ENCODE measurements around the gene MASP1. TPM values are rescaled to one million over a fixed set of nuclear protein-coding genes. Genes with fewer than 3 reads are reported as not detected.

Gene MASP1
- total and polyA plus RNA-seq, 2 donors (not counting 1 experiment from before 2014, with no cell fraction given), result not detected

GRCh38 chr3:187296058-187296457 lies 4.5 kb upstream of the MASP1 start:
- H3K4me3 ChIP-seq (ENCODE audit: control extremely low read depth in 1 of 5, extremely low read depth in 1 of 5, insufficient read depth in 1 of 5, low read depth in 2 of 5, low read length in 4 of 5), result no peak overlapping the region
- DNase-seq, result no peak
- ChIA-PET CTCF (interaction anchor here (2.4 kb wide), 1 partner anchor 23 kb away, joined by 11 read pairs; no protein-coding TSS in a partner anchor), POLR2A (no interaction called here)
- 85% methylated on average over 1 of the region's 3 CpGs for WGBS (ENCODE audit: insufficient coverage)
- H3K27ac ChIP-seq (ENCODE audit: low read length in 2 of 2), result no peak overlapping the region
- intact Hi-C loops (cut with micrococcal nuclease), result no loop called here
- no peaks in the 10 kb centered on the region for H3K4me1 ChIP-seq (ENCODE audit: control insufficient read depth in 2 of 2, insufficient read depth in 2 of 2, low read length in 2 of 2)
- H3K4me1 Mint-ChIP-seq, result no peaks in the 10 kb centered on the region
- H3K27me3 Mint-ChIP-seq, result peaks cover 32% of the 10 kb centered on the region
- TF ChIP-seq CTCF (IDR thresholded peaks at IDR 0.05) (no peak), EZH2 (IDR thresholded peaks at IDR 0.05; ENCODE audit: borderline replicate concordance, insufficient read depth, low read depth, low read length, poor library complexity, severe bottlenecking) (no peak)
- H4K20me1 ChIP-seq (ENCODE audit: control insufficient read depth, insufficient read depth, low read length, poor library complexity, severe bottlenecking), result no peaks in the 10 kb centered on the region
- no peak overlapping the region for H3K4me2 ChIP-seq (replicated peaks; ENCODE audit: low read depth, low read length, poor library complexity, severe bottlenecking)
- H3K4me3 Mint-ChIP-seq, result no peak overlapping the region
- ATAC-seq (ENCODE audit: low read depth), result no peak
- no peaks in the 10 kb centered on the region for H3K36me3 ChIP-seq (replicated peaks in 1 of 2; ENCODE audit: control extremely low read depth in 1 of 2, control insufficient read depth in 1 of 2, extremely low read depth in 1 of 2, insufficient read depth in 2 of 2, low read length in 1 of 2)
- peaks cover 0 to 3% (median 0%) of the 10 kb centered on the region in 4 experiments for H3K27me3 ChIP-seq (replicated peaks in 1 of 4; ENCODE audit: control extremely low read depth in 1 of 4, control insufficient read depth in 3 of 4, insufficient read depth in 4 of 4, low read length in 3 of 4)
- H3K27ac Mint-ChIP-seq, result no peak overlapping the region
- H2AFZ ChIP-seq (ENCODE audit: insufficient read depth, low read depth, low read length, poor library complexity, severe bottlenecking), result no peak overlapping the region
- no peak overlapping the region for H3K9ac ChIP-seq (ENCODE audit: low read length)
- peaks cover 2% of the 10 kb centered on the region for H3K9me3 Mint-ChIP-seq (ENCODE audit: insufficient read depth)
- peaks cover 0 to 5% (median 0%) of the 10 kb centered on the region in 3 donors for H3K9me3 ChIP-seq (ENCODE audit: control extremely low read depth in 1 of 3, control insufficient read depth in 2 of 3, insufficient read depth in 1 of 3, low read length in 2 of 3)
- no peaks in the 10 kb centered on the region for H3K79me2 ChIP-seq (ENCODE audit: control insufficient read depth, insufficient read depth, low read length)

GRCh38 chr3:187295316-187296034 lies 3.9 kb upstream of the MASP1 start:
- Histone ChIP-seq H4K20me1 (ENCODE audit: control insufficient read depth, insufficient read depth, low read length, poor library complexity, severe bottlenecking) (no peaks in the 10 kb centered on the region), H3K36me3 (replicated peaks in 1 of 2; ENCODE audit: control extremely low read depth in 1 of 2, control insufficient read depth in 1 of 2, extremely low read depth in 1 of 2, insufficient read depth in 2 of 2, low read length in 1 of 2) (no peaks in the 10 kb centered on the region), H2AFZ (ENCODE audit: insufficient read depth, low read depth, low read length, poor library complexity, severe bottlenecking) (no peak overlapping the region), H3K4me3 (ENCODE audit: control extremely low read depth in 1 of 5, extremely low read depth in 1 of 5, insufficient read depth in 1 of 5, low read depth in 2 of 5, low read length in 4 of 5) (no peak overlapping the region), H3K79me2 (ENCODE audit: control insufficient read depth, insufficient read depth, low read length) (no peaks in the 10 kb centered on the region), H3K9ac (ENCODE audit: low read length) (no peak overlapping the region), H3K27me3 (replicated peaks in 1 of 4; ENCODE audit: control extremely low read depth in 1 of 4, control insufficient read depth in 3 of 4, insufficient read depth in 4 of 4, low read length in 3 of 4) (peaks cover 0 to 3% (median 0%) of the 10 kb centered on the region in 4 experiments), H3K27ac (ENCODE audit: low read length in 2 of 2) (no peak overlapping the region), H3K4me1 (ENCODE audit: control insufficient read depth in 2 of 2, insufficient read depth in 2 of 2, low read length in 2 of 2) (no peaks in the 10 kb centered on the region), H3K9me3 (ENCODE audit: control extremely low read depth in 1 of 3, control insufficient read depth in 2 of 3, insufficient read depth in 1 of 3, low read length in 2 of 3) (peaks cover 0 to 5% (median 0%) of the 10 kb centered on the region in 3 donors), H3K4me2 (replicated peaks; ENCODE audit: low read depth, low read length, poor library complexity, severe bottlenecking) (no peak overlapping the region)
- WGBS (ENCODE audit: insufficient coverage), result 73% methylated on average over 4 of the region's 6 CpGs
- ATAC-seq (ENCODE audit: low read depth), result no peak
- H3K27ac Mint-ChIP-seq, result no peak overlapping the region
- peaks cover 33% of the 10 kb centered on the region for H3K27me3 Mint-ChIP-seq
- ChIA-PET POLR2A (no interaction called here), CTCF (interaction anchor here (2.4 kb wide), 1 partner anchor 23 kb away, joined by 11 read pairs; no protein-coding TSS in a partner anchor)
- no peak overlapping the region for H3K4me3 Mint-ChIP-seq
- intact Hi-C loops (cut with micrococcal nuclease), result no loop called here
- DNase-seq, result no peak
- TF ChIP-seq EZH2 (IDR thresholded peaks at IDR 0.05; ENCODE audit: borderline replicate concordance, insufficient read depth, low read depth, low read length, poor library complexity, severe bottlenecking) (no peak), CTCF (IDR thresholded peaks at IDR 0.05) (no peak)
- peaks cover 2% of the 10 kb centered on the region for H3K9me3 Mint-ChIP-seq (ENCODE audit: insufficient read depth)
- no peaks in the 10 kb centered on the region for H3K4me1 Mint-ChIP-seq

Data from B cell (primary cell).